ENCODE data around the gene EDA. TPM values are rescaled to one million over a fixed set of nuclear protein-coding genes. Genes with fewer than 3 reads are reported as not detected.

The EDA gene
- total RNA-seq, 1 donor from 2014 or later, result 1.6 TPM

- no peak overlapping the region for H3K4me3 ChIP-seq (ENCODE audit: low read depth, low read length)
Measured at GRCh38 chrX:69740317-69740716, 124.4 kb downstream of the EDA start.

GRCh38 chrX:69741721-69742120, 125.8 kb downstream of the EDA start:
- H3K4me3 ChIP-seq (ENCODE audit: low read depth, low read length), result no peak overlapping the region
- no peak for DNase-seq (ENCODE audit: low read depth)
- no peak for TF ChIP-seq CTCF (conservative IDR thresholded peaks at IDR 0.05; ENCODE audit: low read depth, low read length)

More at GRCh38 chrX:69740317-69740716, 124.4 kb downstream of the EDA start:
- no peak for TF ChIP-seq CTCF (conservative IDR thresholded peaks at IDR 0.05; ENCODE audit: low read depth, low read length)
- DNase-seq (ENCODE audit: low read depth), result no peak

DNA sequence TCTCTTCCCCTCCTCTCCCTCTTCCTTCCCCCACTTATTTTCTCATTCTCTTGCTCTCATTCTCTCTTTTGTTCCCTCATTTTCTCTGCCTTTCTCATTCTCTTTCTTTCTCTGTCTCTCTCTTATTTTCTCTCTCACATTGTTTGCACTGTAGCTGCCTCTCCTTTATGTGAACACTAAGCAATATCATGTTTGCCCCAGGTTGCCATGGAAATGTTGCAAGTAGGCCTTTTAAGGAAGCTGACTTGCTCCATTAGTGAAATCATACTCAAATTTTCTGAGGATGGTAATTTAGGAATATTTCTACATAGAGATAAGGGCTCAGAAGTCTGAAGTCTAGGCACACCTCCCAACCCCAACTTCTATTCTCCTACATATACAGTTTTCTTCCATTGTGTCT, 130.1 kb downstream of the EDA start:
- no peak for TF ChIP-seq CTCF (conservative IDR thresholded peaks at IDR 0.05; ENCODE audit: low read depth, low read length)
- no peak overlapping the region for H3K4me3 ChIP-seq (ENCODE audit: low read depth, low read length)
- no peak for DNase-seq (ENCODE audit: low read depth)

GRCh38 chrX:69748055-69748454, 132.1 kb downstream of the EDA start:
- H3K4me3 ChIP-seq (ENCODE audit: low read depth, low read length), result no peak overlapping the region
- no peak for DNase-seq (ENCODE audit: low read depth)
- TF ChIP-seq CTCF (conservative IDR thresholded peaks at IDR 0.05; ENCODE audit: low read depth, low read length), result no peak

GRCh38 chrX:69759921-69760625, 144.2 kb downstream of the EDA start:
- TF ChIP-seq CTCF (conservative IDR thresholded peaks at IDR 0.05; ENCODE audit: low read depth, low read length), result no peak
- no peak for DNase-seq (ENCODE audit: low read depth)

DNA sequence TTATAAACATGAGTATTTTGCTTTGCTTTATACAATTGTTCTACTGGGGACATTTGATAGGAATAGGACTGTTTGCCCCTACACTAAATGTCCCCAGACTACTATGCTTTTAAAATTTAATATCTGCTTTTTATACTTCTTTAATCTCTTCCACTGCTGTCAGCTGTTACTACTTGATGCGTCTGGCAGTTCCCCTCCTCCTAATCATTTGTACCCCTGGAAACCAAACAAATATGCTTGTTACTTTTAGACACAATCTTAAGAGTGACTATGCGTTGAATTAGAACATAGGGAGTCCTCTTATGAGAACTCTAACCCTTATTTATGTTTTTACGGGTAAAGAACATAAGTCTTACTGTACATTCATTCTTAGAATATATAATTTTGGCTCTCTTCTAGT, 145.7 kb downstream of the EDA start:
- no peak overlapping the region for H3K4me3 ChIP-seq (ENCODE audit: low read depth, low read length)
- no peak for DNase-seq (ENCODE audit: low read depth)
- no peak for TF ChIP-seq CTCF (conservative IDR thresholded peaks at IDR 0.05; ENCODE audit: low read depth, low read length)

More at GRCh38 chrX:69759921-69760625, 144.2 kb downstream of the EDA start:
- no peak overlapping the region for H3K4me3 ChIP-seq (ENCODE audit: low read depth, low read length)

GRCh38 chrX:69762340-69762739, 146.4 kb downstream of the EDA start:
- no peak for TF ChIP-seq CTCF (conservative IDR thresholded peaks at IDR 0.05; ENCODE audit: low read depth, low read length)
- H3K4me3 ChIP-seq (ENCODE audit: low read depth, low read length), result no peak overlapping the region
- no peak for DNase-seq (ENCODE audit: low read depth)
